Measurements from ENCODE around the gene IL26.

Gene IL26

GRCh38 chr12:68173792-68174191 is 51.8 kb downstream of the IL26 start (continued):
- TF ChIP-seq KLF17 (tag by site-specific recombination; IDR thresholded peaks at IDR 0.05) (no peak), ZNF26 (tag by site-specific recombination; IDR thresholded peaks at IDR 0.05) (no peak), YY1 (tag by site-specific recombination; IDR thresholded peaks at IDR 0.05) (no peak), ZEB2 (tag by site-specific recombination; IDR thresholded peaks at IDR 0.05) (no peak)

GRCh38 chr12:68170726-68171125 is 54.9 kb downstream of the IL26 start:
- ChIA-PET CTCF (interaction anchor here (0.8 kb wide), 1 partner anchor 14 kb away, joined by 3 read pairs; no protein-coding TSS in a partner anchor), POLR2A (no interaction called here)
- no peaks in the 10 kb centered on the region for H3K36me3 ChIP-seq (ENCODE audit: control insufficient read depth in 2 of 2, insufficient read depth in 1 of 2, low read length in 2 of 2)
- TF ChIP-seq ZNF747 (tag by site-specific recombination; IDR thresholded peaks at IDR 0.05), result no peak
- TF ChIP-seq ZNF600 (tag by site-specific recombination; IDR thresholded peaks at IDR 0.05), result no peak
- TF ChIP-seq MYNN (tag by site-specific recombination; IDR thresholded peaks at IDR 0.05; ENCODE audit: borderline replicate concordance), result no peak
- no peak for TF ChIP-seq TCF7L2 (IDR thresholded peaks at IDR 0.05; ENCODE audit: borderline replicate concordance, low read depth, low read length)
- no peak for TF ChIP-seq ZNF37A (tag by site-specific recombination; IDR thresholded peaks at IDR 0.05)
- TF ChIP-seq ZNF624 (tag by site-specific recombination; IDR thresholded peaks at IDR 0.05), result no peak
- no peak for TF ChIP-seq REPIN1 (tag by site-specific recombination; IDR thresholded peaks at IDR 0.05; ENCODE audit: low read depth)
- no peak for TF ChIP-seq PRDM6 (tag by site-specific recombination; IDR thresholded peaks at IDR 0.05)
- H3K4me3 ChIP-seq (ENCODE audit: low read depth, low read length), result no peak overlapping the region
- no peaks in the 10 kb centered on the region for H3K4me1 ChIP-seq (ENCODE audit: control insufficient read depth, insufficient read depth, low read length)
- H3K27ac ChIP-seq (ENCODE audit: extremely low read depth, low read depth, low read length), result no peak overlapping the region
- no peaks in the 10 kb centered on the region for H3K9me3 ChIP-seq (ENCODE audit: control insufficient read depth, insufficient read depth, low read depth, low read length)

- Histone ChIP-seq H3K4me1 (ENCODE audit: control insufficient read depth, insufficient read depth, low read length) (no peaks in the 10 kb centered on the region), H3K4me3 (ENCODE audit: low read depth, low read length) (no peak overlapping the region), H3K36me3 (ENCODE audit: control insufficient read depth in 2 of 2, insufficient read depth in 1 of 2, low read length in 2 of 2) (no peaks in the 10 kb centered on the region), H3K27ac (ENCODE audit: extremely low read depth, low read depth, low read length) (no peak overlapping the region), H3K9me3 (ENCODE audit: control insufficient read depth, insufficient read depth, low read depth, low read length) (no peaks in the 10 kb centered on the region)
- no peak for TF ChIP-seq ZNF311 (tag by site-specific recombination; IDR thresholded peaks at IDR 0.05; ENCODE audit: borderline replicate concordance)
- no peak for TF ChIP-seq RBAK (tag by site-specific recombination; IDR thresholded peaks at IDR 0.05)
- TF ChIP-seq ZNF518A (tag by site-specific recombination; conservative IDR thresholded peaks at IDR 0.05; ENCODE audit: low read depth), result no peak
- TF ChIP-seq ZNF214 (tag by site-specific recombination; IDR thresholded peaks at IDR 0.05; ENCODE audit: borderline replicate concordance), result no peak
- no peak for TF ChIP-seq ZNF488 (tag by site-specific recombination; IDR thresholded peaks at IDR 0.05)
- CTCF ChIA-PET, result interaction anchor here (0.5 to 2.2 kb wide), 3 partner anchors 11 to 148 kb away, joined by 4 to 18 read pairs (median 4); partner anchors contain the start of gene IFNG
- POLR2A ChIA-PET, result no interaction called here
These were observed 56.3 kb downstream of the IL26 start for GRCh38 chr12:68169213-68169889.
